Liver (tissue), 9 donors: ENCODE measurements around the gene SPSB2. TPM values are rescaled to one million over a fixed set of nuclear protein-coding genes. Genes with fewer than 3 reads are reported as not detected.
A peak's percentile ranks its signal among the peaks of the same experiment; 100 is the strongest.

Experiments
- DNase-seq: peaks from one replicate; pipeline ENCODE4 v3.0.0-alpha.2; 2017; ENCODE audit warnings: low spot score
- H3K27ac ChIP-seq, 2 donors: one replicate each; pipeline ENCODE4 v1.7.0; 2013; ENCODE audit warnings: inconsistent platforms in 2 of 2, low read length in 2 of 2, control low read depth in 1 of 2, low read depth in 1 of 2, mild to moderate bottlenecking in 1 of 2
- H3K27me3 ChIP-seq, 4 donors: one replicate each; pipeline versions ENCODE4 v1.6.1 to v1.7.0; 2013; ENCODE audit warnings: low read length in 3 of 4, inconsistent platforms in 1 of 4, mild to moderate bottlenecking in 1 of 4, moderate library complexity in 1 of 4; ENCODE audit not compliant: control insufficient read depth in 4 of 4, insufficient read depth in 4 of 4
- H3K36me3 ChIP-seq, 4 donors: one replicate each; pipeline versions ENCODE4 v1.6.1 to v1.7.0; 2013; ENCODE audit warnings: low read length in 3 of 4, mild to moderate bottlenecking in 3 of 4, low read depth in 1 of 4, moderate library complexity in 1 of 4; ENCODE audit not compliant: control insufficient read depth in 4 of 4, insufficient read depth in 3 of 4
- H3K4me1 ChIP-seq, 4 donors: one replicate each; pipeline versions ENCODE4 v1.6.1 to v1.7.0; 2013; ENCODE audit warnings: low read length in 3 of 4, mild to moderate bottlenecking in 3 of 4, moderate library complexity in 1 of 4; ENCODE audit not compliant: control insufficient read depth in 4 of 4, insufficient read depth in 4 of 4
- H3K4me3 ChIP-seq, 3 donors: one replicate each; pipeline versions ENCODE4 v1.6.1 to v1.7.0; 2013; ENCODE audit warnings: low read length in 3 of 3, control low read depth in 1 of 3, low read depth in 1 of 3, mild to moderate bottlenecking in 1 of 3
- H3K9ac ChIP-seq, 2 donors: one replicate each; pipeline ENCODE4 v1.7.0; 2013; ENCODE audit warnings: low read length in 2 of 2, mild to moderate bottlenecking in 2 of 2, moderate library complexity in 2 of 2, control low read depth in 1 of 2, low read depth in 1 of 2
- H3K9me3 ChIP-seq, 4 donors: one replicate each; pipeline versions ENCODE4 v1.6.1 to v1.7.0; 2013; ENCODE audit warnings: low read length in 3 of 4; ENCODE audit not compliant: control insufficient read depth in 4 of 4
- EGR1 ChIP-seq, 2 donors: IDR thresholded peaks; 2 replicates each; pipeline ENCODE4 v1.6.1; 2016 to 2018; ENCODE audit warnings: antibody characterized with exemption in 2 of 2, low read depth in 2 of 2
- FOXA1 ChIP-seq: IDR thresholded peaks from 2 replicates; pipeline ENCODE4 v1.6.1; 2016; ENCODE audit warnings: antibody characterized with exemption
- FOXA2 ChIP-seq: IDR thresholded peaks from 2 replicates; pipeline ENCODE4 v1.6.1; 2016; ENCODE audit warnings: antibody characterized with exemption
- HNF4A ChIP-seq, 2 donors: conservative IDR thresholded peaks; 2 replicates each; pipeline ENCODE4 v1.6.1; 2016; ENCODE audit warnings: antibody characterized with exemption in 2 of 2, mild to moderate bottlenecking in 2 of 2
- HNF4G ChIP-seq: IDR thresholded peaks from 2 replicates; pipeline ENCODE4 v1.6.1; 2016; ENCODE audit warnings: antibody characterized with exemption
- JUND ChIP-seq, 2 donors: IDR thresholded peaks; 2 replicates each; pipeline ENCODE4 v1.6.1; 2016; ENCODE audit warnings: antibody characterized with exemption in 2 of 2
- MAX ChIP-seq: IDR thresholded peaks from 2 replicates; pipeline ENCODE4 v1.6.1; 2016; ENCODE audit warnings: antibody characterized with exemption
- NR2F2 ChIP-seq: IDR thresholded peaks from 2 replicates; pipeline ENCODE4 v1.6.1; 2016; ENCODE audit warnings: antibody characterized with exemption
- RAD21 ChIP-seq, 2 donors: IDR thresholded peaks; 2 replicates each; pipeline ENCODE4 v1.6.1; 2016; ENCODE audit warnings: antibody characterized with exemption in 2 of 2, mild to moderate bottlenecking in 2 of 2
- REST ChIP-seq: IDR thresholded peaks from 2 replicates; pipeline ENCODE4 v1.6.1; 2016; ENCODE audit warnings: antibody characterized with exemption, mild to moderate bottlenecking
- RXRA ChIP-seq, 2 donors: IDR thresholded peaks; 2 replicates each; pipeline ENCODE4 v1.6.1; 2017 to 2018; ENCODE audit warnings: antibody characterized with exemption in 2 of 2, mild to moderate bottlenecking in 1 of 2
- SP1 ChIP-seq: IDR thresholded peaks from 2 replicates; pipeline ENCODE4 v1.6.1; 2018; ENCODE audit warnings: antibody characterized with exemption, mild to moderate bottlenecking
- TAF1 ChIP-seq: conservative IDR thresholded peaks from 2 replicates; pipeline ENCODE4 v1.6.1; 2016; ENCODE audit warnings: antibody characterized with exemption, mild to moderate bottlenecking
- YY1 ChIP-seq: IDR thresholded peaks from 2 replicates; pipeline ENCODE4 v1.6.1; 2016; ENCODE audit warnings: antibody characterized with exemption, mild to moderate bottlenecking
- ZBTB33 ChIP-seq: IDR thresholded peaks from 2 replicates; pipeline ENCODE4 v1.6.1; 2016; ENCODE audit warnings: antibody characterized with exemption
- WGBS: extraction: QIAGEN DNeasy Blood & Tissue Kit; methylation state at CpG from one replicate; pipeline ENCODE4 v1.1.7; 2013; 5-methylcytosine and 5-hydroxymethylcytosine counted together
- polyA plus RNA-seq, 2 donors: library from polyadenylated mRNA; stranded (reverse) in 1 of 2; unstranded in 1 of 2; fragments of 200-250 nt in 1 of 2; fragments of >200 nt in 1 of 2; fragmentation: Nextera tagmentation in 1 of 2; extraction: Ambion mirVana in 1 of 2; gene quantifications; one replicate each; pipeline versions ENCODE4 v1.2.1 to v1.2.3, GENCODE V29; 2013 to 2015
- total RNA-seq, 2 donors: library from RNA; depleted of rRNA; stranded (reverse); fragments of >200 nt; gene quantifications; one replicate each; pipeline ENCODE4 v1.2.3, GENCODE V29; 2014
- TF ChIP-seq, protein P1 (sequence below): IDR thresholded peaks from 2 replicates; pipeline ENCODE4 v1.6.1; 2016; ENCODE audit warnings: antibody characterized with exemption
- donor health status: healthy.
- donor health status: healthy.
- donor health status: healthy.
- donor health status: healthy.
- donor health status: healthy.

Gene SPSB2
- total and polyA plus RNA-seq, 4 donors, result 3.2 to 4.6 (median 4.1) TPM

DNA sequence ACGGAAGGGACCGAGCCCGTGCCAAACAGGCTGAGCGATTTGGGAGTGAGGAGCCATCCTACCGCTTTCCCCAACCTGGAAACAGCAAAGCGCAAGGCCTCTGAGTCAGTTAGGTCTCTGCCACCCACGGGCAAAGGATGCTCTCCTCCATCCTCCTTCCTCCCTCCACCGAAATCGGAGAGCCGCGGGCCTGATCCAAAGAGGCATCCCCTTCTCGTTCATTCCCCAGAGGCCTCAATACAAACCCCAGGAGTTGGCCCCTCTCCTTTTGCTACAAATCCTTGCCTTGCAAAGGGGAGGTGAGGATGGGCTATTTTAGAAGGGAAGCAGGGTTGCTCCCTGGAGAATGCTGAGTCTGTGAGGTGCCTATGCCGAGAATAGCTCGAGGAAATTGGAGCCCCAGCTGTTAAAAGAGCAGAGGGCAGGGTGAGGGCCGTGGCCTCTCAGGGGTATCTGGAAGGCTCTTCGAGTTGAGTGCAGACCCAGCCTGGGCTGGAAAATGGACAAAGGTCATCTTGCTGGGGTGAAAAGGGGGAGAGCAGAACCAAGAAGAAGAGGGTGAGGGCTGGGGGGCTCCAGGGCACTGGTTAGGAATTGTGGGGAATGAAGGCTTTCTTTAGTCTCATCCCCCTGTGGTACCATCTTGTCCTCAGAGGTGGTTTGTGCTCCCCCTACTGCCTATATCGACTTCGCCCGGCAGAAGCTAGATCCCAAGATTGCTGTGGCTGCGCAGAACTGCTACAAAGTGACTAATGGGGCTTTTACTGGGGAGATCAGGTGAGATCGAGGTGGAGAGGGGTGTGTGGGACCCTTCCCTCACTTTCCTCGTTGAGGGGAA is 4.7 kb downstream of the SPSB2 start:
- Histone ChIP-seq H3K27ac (peak overlapping the region; percentile 96 to 99), H3K9ac (peak overlapping the region; percentile 66 to 81), H3K27me3 (no peaks in the 10 kb centered on the region), H3K36me3 (peaks cover 4 to 30% (median 12%) of the 10 kb centered on the region in 4 donors), H3K9me3 (no peaks in the 10 kb centered on the region), H3K4me3 (peak overlapping the region; percentile 81 to 95 (median 91)), H3K4me1 (peaks cover 3 to 50% (median 42%) of the 10 kb centered on the region in 4 donors)
- no peak for DNase-seq
- TF ChIP-seq JUND (IDR thresholded peaks at IDR 0.05) (no peak), NR2F2 (no peak), ZBTB33 (no peak), SP1 (no peak), EGR1 (IDR thresholded peaks at IDR 0.05; ENCODE audit: low read depth in 2 of 2) (no peak), FOXA2 (no peak), RAD21 (IDR thresholded peaks at IDR 0.05) (no peak), FOXA1 (no peak), MAX (no peak), YY1 (no peak), HNF4A (conservative IDR thresholded peaks at IDR 0.05) (no peak), RXRA (IDR thresholded peaks at IDR 0.05) (no peak), HNF4G (no peak)
- TF ChIP-seq, protein P1, sequence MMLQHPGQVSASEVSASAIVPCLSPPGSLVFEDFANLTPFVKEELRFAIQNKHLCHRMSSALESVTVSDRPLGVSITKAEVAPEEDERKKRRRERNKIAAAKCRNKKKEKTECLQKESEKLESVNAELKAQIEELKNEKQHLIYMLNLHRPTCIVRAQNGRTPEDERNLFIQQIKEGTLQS, result no peak
- WGBS, result 11% methylated on average over 22 of the region's 22 CpGs

- H3K27me3 ChIP-seq, result no peaks in the 10 kb centered on the region
- H3K36me3 ChIP-seq, result peaks cover 4 to 35% (median 15%) of the 10 kb centered on the region in 4 donors
- H3K27ac ChIP-seq, result peak within 1 kb of the TSS; percentile 96 to 99
- no peaks in the 10 kb centered on the region for H3K9me3 ChIP-seq
- peak within 1 kb of the TSS; percentile 81 to 95 (median 91) for H3K4me3 ChIP-seq
- DNase-seq, result peak; percentile 89
- TF ChIP-seq NR2F2 (no peak), YY1 (peak; percentile 93), MAX (no peak), SP1 (peak; percentile 4), REST (peak; percentile 92), TAF1 (peak; percentile 94), HNF4A (conservative IDR thresholded peaks at IDR 0.05) (peak; percentile 17 to 29)
- H3K4me1 ChIP-seq, result peaks cover 3 to 45% (median 40%) of the 10 kb centered on the region in 4 donors
- H3K9ac ChIP-seq, result peak within 1 kb of the TSS; percentile 66 to 81
- under 1% methylated on average over 86 of the region's 86 CpGs for WGBS
Measured at GRCh38 chr12:6867413-6868210, 5.5 kb downstream of the SPSB2 start, which contains the start of gene TPI1. TPI1 (plus strand) TSS chr12:6867531; CDS start chr12:6867567, 36 bp downstream.
